ENCODE data around the gene GPR176. TPM values are rescaled to one million over a fixed set of nuclear protein-coding genes. Genes with fewer than 3 reads are reported as not detected.
"Not testable (repeated sequence)": the region's sequence is repeated elsewhere in the genome, so short reads cannot be mapped to it uniquely, and the experiment has no call there.

GPR176 gene
- polyA plus RNA-seq, 1 of the 3 experiments (the other 2 are of a cell fraction), result 21.9 TPM

DNA sequence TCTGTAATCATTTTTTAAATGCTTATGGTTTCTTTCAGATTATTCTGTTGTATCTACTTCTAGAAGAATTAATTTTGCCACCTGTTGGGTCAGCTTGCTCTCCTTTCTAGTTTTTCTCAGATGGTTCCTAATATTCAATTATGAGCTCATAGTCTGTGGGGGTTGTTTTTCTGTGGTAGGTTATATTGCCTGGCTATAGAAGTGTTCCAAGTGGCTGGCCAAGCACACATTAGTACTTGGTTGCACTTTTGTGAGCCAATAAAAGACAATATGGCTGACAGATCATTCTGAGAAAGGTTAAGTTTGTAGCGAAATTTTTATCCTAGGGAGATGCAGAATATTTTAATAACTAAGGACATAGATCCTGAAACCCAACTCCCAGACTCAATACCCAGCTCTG, 105.6 kb downstream of the GPR176 start:
- POLR2A ChIA-PET, result no interaction called here
- Histone ChIP-seq H3K4me1 (ENCODE audit: control insufficient read depth in 1 of 2, insufficient read depth in 2 of 2, low read depth in 1 of 2, low read length in 1 of 2) (peaks cover 0 to 7% of the 10 kb centered on the region in 2 experiments; a peak in 1 of 4 replicates), H3K36me3 (replicated peaks in 1 of 2; ENCODE audit: control insufficient read depth in 1 of 2, insufficient read depth in 2 of 2, low read length in 1 of 2) (peaks cover 0 to 12% of the 10 kb centered on the region in 2 experiments), H3K79me2 (ENCODE audit: insufficient read depth) (peaks cover 95% of the 10 kb centered on the region), H3K27me3 (ENCODE audit: insufficient read depth) (no peaks in the 10 kb centered on the region), H3K9me3 (no peaks in the 10 kb centered on the region), H3K27ac (ENCODE audit: low read depth in 2 of 2, low read length in 1 of 2) (no peak overlapping the region), H3F3A (replicated peaks; ENCODE audit: insufficient read depth) (peaks cover 6% of the 10 kb centered on the region), H3K4me3 (ENCODE audit: low read depth in 2 of 2, low read length in 1 of 2) (no peak overlapping the region), H3K9me2 (no peaks in the 10 kb centered on the region), H2AFZ (ENCODE audit: low read depth) (no peak overlapping the region), H4K20me1 (ENCODE audit: insufficient read depth) (peaks cover 13% of the 10 kb centered on the region; the same call in 1 of the 2 replicates), H3K4me2 (no peak overlapping the region), H3K9ac (no peak overlapping the region)
- DNase-seq, result no peak
- CTCF ChIA-PET, result no interaction called here
- 82% methylated on average over 1 of the region's 1 CpG for WGBS (ENCODE audit: low lambda C conversion rate)
- TF ChIP-seq, protein P1, sequence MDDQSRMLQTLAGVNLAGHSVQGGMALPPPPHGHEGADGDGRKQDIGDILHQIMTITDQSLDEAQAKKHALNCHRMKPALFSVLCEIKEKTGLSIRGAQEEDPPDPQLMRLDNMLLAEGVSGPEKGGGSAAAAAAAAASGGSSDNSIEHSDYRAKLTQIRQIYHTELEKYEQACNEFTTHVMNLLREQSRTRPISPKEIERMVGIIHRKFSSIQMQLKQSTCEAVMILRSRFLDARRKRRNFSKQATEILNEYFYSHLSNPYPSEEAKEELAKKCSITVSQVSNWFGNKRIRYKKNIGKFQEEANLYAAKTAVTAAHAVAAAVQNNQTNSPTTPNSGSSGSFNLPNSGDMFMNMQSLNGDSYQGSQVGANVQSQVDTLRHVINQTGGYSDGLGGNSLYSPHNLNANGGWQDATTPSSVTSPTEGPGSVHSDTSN (IDR thresholded peaks at IDR 0.05), result no peak
- TF ChIP-seq, protein P2, sequence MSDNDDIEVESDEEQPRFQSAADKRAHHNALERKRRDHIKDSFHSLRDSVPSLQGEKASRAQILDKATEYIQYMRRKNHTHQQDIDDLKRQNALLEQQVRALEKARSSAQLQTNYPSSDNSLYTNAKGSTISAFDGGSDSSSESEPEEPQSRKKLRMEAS (IDR thresholded peaks at IDR 0.05; ENCODE audit: low read depth), result no peak
- no peak for TF ChIP-seq EZH2phosphoT487 (IDR thresholded peaks at IDR 0.05; ENCODE audit: borderline replicate concordance, low read depth)
- TF ChIP-seq CHD2 (IDR thresholded peaks at IDR 0.05; ENCODE audit: low read length, partially characterized antibody), result no peak
- TF ChIP-seq NFIC (IDR thresholded peaks at IDR 0.05; ENCODE audit: borderline replicate concordance), result no peak
- no peak for TF ChIP-seq JUND (IDR thresholded peaks at IDR 0.05)
- TF ChIP-seq RFX5 (IDR thresholded peaks at IDR 0.05; ENCODE audit: low read length), result no peak
- TF ChIP-seq, protein P3, sequence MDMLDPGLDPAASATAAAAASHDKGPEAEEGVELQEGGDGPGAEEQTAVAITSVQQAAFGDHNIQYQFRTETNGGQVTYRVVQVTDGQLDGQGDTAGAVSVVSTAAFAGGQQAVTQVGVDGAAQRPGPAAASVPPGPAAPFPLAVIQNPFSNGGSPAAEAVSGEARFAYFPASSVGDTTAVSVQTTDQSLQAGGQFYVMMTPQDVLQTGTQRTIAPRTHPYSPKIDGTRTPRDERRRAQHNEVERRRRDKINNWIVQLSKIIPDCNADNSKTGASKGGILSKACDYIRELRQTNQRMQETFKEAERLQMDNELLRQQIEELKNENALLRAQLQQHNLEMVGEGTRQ (IDR thresholded peaks at IDR 0.05; ENCODE audit: borderline replicate concordance, low read depth, low read length), result no peak
- no peak for TF ChIP-seq RCOR1 (IDR thresholded peaks at IDR 0.05; ENCODE audit: low read length)
- TF ChIP-seq SIN3A (IDR thresholded peaks at IDR 0.05; ENCODE audit: borderline replicate concordance, low read depth, low read length), result no peak
- TF ChIP-seq, protein P4, sequence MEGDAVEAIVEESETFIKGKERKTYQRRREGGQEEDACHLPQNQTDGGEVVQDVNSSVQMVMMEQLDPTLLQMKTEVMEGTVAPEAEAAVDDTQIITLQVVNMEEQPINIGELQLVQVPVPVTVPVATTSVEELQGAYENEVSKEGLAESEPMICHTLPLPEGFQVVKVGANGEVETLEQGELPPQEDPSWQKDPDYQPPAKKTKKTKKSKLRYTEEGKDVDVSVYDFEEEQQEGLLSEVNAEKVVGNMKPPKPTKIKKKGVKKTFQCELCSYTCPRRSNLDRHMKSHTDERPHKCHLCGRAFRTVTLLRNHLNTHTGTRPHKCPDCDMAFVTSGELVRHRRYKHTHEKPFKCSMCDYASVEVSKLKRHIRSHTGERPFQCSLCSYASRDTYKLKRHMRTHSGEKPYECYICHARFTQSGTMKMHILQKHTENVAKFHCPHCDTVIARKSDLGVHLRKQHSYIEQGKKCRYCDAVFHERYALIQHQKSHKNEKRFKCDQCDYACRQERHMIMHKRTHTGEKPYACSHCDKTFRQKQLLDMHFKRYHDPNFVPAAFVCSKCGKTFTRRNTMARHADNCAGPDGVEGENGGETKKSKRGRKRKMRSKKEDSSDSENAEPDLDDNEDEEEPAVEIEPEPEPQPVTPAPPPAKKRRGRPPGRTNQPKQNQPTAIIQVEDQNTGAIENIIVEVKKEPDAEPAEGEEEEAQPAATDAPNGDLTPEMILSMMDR (IDR thresholded peaks at IDR 0.05), result no peak
- TF ChIP-seq TAF1 (IDR thresholded peaks at IDR 0.05; ENCODE audit: borderline replicate concordance, low read depth, low read length), result no peak
- no peak for TF ChIP-seq TEAD4 (IDR thresholded peaks at IDR 0.05; ENCODE audit: borderline replicate concordance, insufficient read depth)
- TF ChIP-seq, protein P5, sequence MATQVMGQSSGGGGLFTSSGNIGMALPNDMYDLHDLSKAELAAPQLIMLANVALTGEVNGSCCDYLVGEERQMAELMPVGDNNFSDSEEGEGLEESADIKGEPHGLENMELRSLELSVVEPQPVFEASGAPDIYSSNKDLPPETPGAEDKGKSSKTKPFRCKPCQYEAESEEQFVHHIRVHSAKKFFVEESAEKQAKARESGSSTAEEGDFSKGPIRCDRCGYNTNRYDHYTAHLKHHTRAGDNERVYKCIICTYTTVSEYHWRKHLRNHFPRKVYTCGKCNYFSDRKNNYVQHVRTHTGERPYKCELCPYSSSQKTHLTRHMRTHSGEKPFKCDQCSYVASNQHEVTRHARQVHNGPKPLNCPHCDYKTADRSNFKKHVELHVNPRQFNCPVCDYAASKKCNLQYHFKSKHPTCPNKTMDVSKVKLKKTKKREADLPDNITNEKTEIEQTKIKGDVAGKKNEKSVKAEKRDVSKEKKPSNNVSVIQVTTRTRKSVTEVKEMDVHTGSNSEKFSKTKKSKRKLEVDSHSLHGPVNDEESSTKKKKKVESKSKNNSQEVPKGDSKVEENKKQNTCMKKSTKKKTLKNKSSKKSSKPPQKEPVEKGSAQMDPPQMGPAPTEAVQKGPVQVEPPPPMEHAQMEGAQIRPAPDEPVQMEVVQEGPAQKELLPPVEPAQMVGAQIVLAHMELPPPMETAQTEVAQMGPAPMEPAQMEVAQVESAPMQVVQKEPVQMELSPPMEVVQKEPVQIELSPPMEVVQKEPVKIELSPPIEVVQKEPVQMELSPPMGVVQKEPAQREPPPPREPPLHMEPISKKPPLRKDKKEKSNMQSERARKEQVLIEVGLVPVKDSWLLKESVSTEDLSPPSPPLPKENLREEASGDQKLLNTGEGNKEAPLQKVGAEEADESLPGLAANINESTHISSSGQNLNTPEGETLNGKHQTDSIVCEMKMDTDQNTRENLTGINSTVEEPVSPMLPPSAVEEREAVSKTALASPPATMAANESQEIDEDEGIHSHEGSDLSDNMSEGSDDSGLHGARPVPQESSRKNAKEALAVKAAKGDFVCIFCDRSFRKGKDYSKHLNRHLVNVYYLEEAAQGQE (IDR thresholded peaks at IDR 0.05; ENCODE audit: low read depth, low read length), result no peak
- TF ChIP-seq, protein P6, sequence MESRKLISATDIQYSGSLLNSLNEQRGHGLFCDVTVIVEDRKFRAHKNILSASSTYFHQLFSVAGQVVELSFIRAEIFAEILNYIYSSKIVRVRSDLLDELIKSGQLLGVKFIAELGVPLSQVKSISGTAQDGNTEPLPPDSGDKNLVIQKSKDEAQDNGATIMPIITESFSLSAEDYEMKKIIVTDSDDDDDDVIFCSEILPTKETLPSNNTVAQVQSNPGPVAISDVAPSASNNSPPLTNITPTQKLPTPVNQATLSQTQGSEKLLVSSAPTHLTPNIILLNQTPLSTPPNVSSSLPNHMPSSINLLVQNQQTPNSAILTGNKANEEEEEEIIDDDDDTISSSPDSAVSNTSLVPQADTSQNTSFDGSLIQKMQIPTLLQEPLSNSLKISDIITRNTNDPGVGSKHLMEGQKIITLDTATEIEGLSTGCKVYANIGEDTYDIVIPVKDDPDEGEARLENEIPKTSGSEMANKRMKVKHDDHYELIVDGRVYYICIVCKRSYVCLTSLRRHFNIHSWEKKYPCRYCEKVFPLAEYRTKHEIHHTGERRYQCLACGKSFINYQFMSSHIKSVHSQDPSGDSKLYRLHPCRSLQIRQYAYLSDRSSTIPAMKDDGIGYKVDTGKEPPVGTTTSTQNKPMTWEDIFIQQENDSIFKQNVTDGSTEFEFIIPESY (IDR thresholded peaks at IDR 0.05; ENCODE audit: borderline replicate concordance, low read depth), result no peak

DNA sequence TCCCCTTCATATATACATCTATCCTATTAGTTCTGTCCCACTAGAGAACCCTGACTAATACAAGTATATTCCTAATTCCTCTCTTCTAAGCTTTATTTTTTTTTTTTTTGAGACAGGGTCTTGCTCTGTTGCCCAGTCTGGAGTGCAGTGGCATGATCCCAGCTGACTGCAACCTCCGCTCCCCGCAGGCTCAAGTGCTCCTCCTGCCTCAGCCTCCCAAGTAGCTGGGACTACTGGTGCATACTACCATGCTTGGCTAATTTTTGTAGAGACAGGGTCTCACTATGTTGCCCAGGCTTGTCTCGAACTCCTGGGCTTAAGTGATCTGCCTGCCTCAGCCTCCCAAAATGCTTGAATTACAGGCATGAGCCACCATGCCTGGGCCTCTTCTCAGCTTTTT, 107.4 kb downstream of the GPR176 start:
- H3K4me3 ChIP-seq (ENCODE audit: low read depth in 2 of 2, low read length in 1 of 2); DNase-seq; H3K4me1 ChIP-seq (ENCODE audit: control insufficient read depth in 1 of 2, insufficient read depth in 2 of 2, low read depth in 1 of 2, low read length in 1 of 2); H3K9me3 ChIP-seq; H3K27ac ChIP-seq (ENCODE audit: low read depth in 2 of 2, low read length in 1 of 2); H4K20me1 ChIP-seq (ENCODE audit: insufficient read depth); H3K27me3 ChIP-seq (ENCODE audit: insufficient read depth); H2AFZ ChIP-seq (ENCODE audit: low read depth); H3F3A ChIP-seq (replicated peaks; ENCODE audit: insufficient read depth); H3K4me2 ChIP-seq; H3K9me2 ChIP-seq; H3K9ac ChIP-seq: not testable (repeated sequence)
- 97% methylated on average over 3 of the region's 3 CpGs for WGBS (ENCODE audit: low lambda C conversion rate)
- CTCF ChIA-PET, result interaction anchor here (1.2 to 1.5 kb wide), 2 partner anchors 10 to 127 kb away, joined by 3 to 4 read pairs; no protein-coding TSS in a partner anchor
- POLR2A ChIA-PET, result interaction anchor here (0.6 kb wide), 1 partner anchor 1258 kb away, joined by 7 read pairs; no protein-coding TSS in a partner anchor
- Histone ChIP-seq H3K36me3 (replicated peaks in 1 of 2; ENCODE audit: control insufficient read depth in 1 of 2, insufficient read depth in 2 of 2, low read length in 1 of 2) (peaks cover 0 to 12% of the 10 kb centered on the region in 2 experiments), H3K79me2 (ENCODE audit: insufficient read depth) (peaks cover 94% of the 10 kb centered on the region)

All from SK-N-SH (cell line).